A549 treated with AZD9567 at 1 μM for 4 hours (cell line): ENCODE data around the gene MET. TPM values are rescaled to one million over a fixed set of nuclear protein-coding genes. Genes with fewer than 3 reads are reported as not detected.

ENCODE experiments used
- total RNA-seq: library from RNA; stranded (reverse); fragments of 200-300 nt; extraction: Qiagen RNA extraction; gene quantifications from 5 replicates; pipeline ENCODE4 v1.2.3, GENCODE V29; 2022; ENCODE audit not compliant: insufficient read depth

MET gene
- 55.4 to 75.3 TPM (median 65.2 TPM) in 5 replicates for total RNA-seq

GRCh38 chr7:116671681-116672595 is at the start of gene MET:
Gene MET, plus strand, starts transcription at chr7:116672196. Its CDS starts 26,889 bp downstream, at chr7:116699085.

Other genes starting within 250 kb of the MET start
- 129 to 211 TPM (median 167 TPM) in 5 replicates for gene CAV2, start 172.5 kb upstream of the MET start, total RNA-seq
- 435 to 595 TPM (median 525 TPM) in 5 replicates for gene CAV1, start 147.2 kb upstream of the MET start, total RNA-seq
- gene CAPZA2, start 190.4 kb downstream of the MET start, total RNA-seq, result 117 to 191 TPM (median 127 TPM) in 5 replicates